HT-29 (cell line): ENCODE measurements around the gene HOXD9. TPM values are rescaled to one million over a fixed set of nuclear protein-coding genes. Genes with fewer than 3 reads are reported as not detected.
A peak's percentile ranks its signal among the peaks of the same experiment; 100 is the strongest.

Experiments used
- DNase-seq: peaks from one replicate; pipeline ENCODE4 v3.0.0-alpha.2; 2015; ENCODE audit warnings: low spot score
- total RNA-seq: library from RNA; depleted of rRNA; stranded (reverse); fragments of >200 nt; shearing (Covaris generic); gene quantifications from 2 replicates; pipeline ENCODE4 v1.2.3, GENCODE V29; 2014

Gene HOXD9
- total RNA-seq, 1 experiment from 2014 or later, result not detected

DNA sequence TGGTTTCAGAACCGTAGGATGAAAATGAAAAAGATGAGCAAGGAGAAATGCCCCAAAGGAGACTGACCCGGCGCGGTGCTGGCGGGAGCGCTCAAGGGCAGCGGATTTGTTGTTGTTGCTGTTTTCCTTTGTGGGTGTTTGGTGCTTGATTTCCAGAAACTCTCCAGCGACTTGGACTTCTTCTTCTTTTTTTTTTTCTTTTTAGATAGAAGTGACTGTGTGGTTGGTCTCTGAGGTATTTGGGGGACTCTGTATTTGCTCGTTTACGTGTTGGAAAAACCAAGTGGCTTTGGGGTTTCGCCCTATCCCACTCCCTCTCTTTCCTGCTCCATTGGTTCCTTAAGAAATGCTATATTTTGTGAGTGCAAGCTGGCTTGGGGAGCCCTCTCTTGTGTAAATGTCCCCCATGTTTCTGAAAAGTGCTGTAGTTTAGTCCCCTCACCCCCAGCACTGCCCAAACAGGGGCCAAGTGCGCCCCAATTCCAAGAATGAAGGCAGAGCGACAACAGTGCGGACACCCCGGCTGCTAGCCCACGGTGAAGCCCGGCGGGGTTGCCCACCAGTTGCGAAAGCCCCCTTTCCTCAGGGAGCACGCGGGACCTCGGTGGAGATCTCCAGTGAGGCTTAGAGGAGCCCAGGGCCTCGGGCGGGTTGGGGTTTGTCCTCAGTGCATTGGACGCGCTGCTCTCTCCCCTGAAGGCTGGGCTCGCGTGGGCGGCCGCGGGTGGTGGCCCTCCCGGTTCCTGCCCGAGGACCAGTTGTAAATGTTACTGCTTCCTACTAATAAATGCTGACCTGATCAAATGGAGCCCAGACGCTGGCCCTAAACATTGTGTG lies 1.8 kb downstream of the HOXD9 start:
- DNase-seq, result no peak

- DNase-seq, result no peak
Measured at GRCh38 chr2:176124947-176125771, 2.6 kb downstream of the HOXD9 start.

- DNase-seq, result no peak
Measured at GRCh38 chr2:176125772-176126054, 3.2 kb downstream of the HOXD9 start.

GRCh38 chr2:176126929-176127773 lies 4.6 kb downstream of the HOXD9 start:
- DNase-seq, result peak; percentile 75

GRCh38 chr2:176127774-176128072 lies 5.2 kb downstream of the HOXD9 start:
- DNase-seq, result no peak

DNA sequence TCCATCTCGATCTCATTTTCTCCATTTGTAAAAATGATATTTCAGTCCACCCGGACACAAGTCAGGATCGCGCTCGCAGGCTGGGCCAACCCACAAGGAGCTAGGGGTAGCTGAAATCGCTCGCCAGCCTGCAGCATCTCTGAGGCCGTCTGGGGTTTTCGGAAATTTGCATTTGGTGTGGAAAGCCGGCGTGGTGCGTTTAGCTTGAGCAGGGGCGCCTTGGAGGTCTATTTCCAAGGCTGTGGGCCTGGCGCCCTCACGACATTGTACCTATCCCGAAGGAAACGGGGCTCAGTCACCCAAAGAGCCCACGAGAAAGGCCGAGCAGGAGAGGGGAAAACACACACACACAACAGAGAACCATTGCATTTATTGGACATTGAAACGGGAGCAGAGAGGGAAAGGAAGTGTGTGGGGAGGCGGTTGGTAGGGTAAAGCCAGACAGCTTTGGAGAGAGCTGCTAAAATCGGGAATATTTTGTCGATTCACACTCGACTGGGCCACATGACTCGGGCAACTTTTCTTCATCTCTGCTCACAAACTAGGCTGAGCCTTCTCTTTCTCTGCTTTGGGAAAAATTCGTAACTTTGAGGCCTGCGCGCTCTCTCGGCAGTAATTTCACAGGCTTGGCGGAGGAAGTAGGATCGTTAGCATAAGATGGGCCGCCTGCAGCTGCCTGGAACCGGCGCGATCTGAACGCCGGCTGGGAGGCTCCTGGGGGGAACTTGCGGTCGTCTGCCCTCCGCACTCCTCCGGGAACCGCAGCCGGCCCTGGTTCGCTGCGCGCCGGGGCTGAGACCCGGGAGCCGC lies 5.9 kb downstream of the HOXD9 start:
- DNase-seq, result no peak

DNA sequence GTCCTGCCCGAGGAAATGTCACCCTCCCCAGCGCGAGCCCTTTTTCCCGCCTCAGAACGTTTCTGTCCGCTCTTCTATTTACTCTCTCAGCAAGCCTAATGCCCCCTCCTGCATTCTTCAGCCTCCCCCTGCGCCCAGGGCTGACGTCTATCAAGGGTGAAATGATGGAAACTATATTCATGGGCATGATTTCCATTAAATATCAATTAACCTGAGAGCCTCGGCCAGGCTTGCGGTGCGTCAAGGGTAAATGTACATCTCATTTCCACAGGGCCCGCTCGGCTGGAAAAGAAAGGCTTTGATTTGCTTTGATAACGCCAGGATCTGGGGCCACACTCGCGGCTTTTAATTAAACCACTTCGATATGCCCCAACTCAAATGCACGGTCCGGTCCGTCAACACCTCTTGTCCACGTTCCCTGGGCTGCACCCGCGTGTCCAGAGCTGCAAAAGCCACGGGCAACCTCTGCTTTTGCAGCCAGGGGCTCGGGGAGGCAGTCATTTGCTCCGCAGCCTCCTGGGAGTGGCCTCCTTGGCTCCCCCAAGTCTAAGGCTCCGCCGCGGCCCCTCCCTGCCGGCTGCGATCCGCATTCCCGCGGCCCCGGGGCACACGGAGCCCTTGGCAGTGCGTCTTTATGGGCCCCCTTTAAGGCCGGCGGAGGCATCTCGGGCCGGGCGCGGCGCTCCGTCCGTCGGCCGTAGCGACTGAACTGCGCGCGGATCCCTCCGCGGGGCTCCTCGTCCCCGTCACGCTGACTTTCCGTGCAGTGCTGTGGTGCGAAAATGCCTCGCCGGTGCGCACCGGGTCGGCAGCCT lies 6.7 kb downstream of the HOXD9 start, which contains the start of gene HOXD8:
TSS of gene HOXD8 (plus strand) at position 724 of the 815 bp plus-strand sequence. CDS start 662 bp downstream, outside the sequence.
- DNase-seq, result no peak

- DNase-seq, result no peak
Measured at GRCh38 chr2:176129813-176130146, 7.3 kb downstream of the HOXD9 start.

GRCh38 chr2:176130147-176130956 lies 7.8 kb downstream of the HOXD9 start:
- DNase-seq, result peak; percentile 19

DNA sequence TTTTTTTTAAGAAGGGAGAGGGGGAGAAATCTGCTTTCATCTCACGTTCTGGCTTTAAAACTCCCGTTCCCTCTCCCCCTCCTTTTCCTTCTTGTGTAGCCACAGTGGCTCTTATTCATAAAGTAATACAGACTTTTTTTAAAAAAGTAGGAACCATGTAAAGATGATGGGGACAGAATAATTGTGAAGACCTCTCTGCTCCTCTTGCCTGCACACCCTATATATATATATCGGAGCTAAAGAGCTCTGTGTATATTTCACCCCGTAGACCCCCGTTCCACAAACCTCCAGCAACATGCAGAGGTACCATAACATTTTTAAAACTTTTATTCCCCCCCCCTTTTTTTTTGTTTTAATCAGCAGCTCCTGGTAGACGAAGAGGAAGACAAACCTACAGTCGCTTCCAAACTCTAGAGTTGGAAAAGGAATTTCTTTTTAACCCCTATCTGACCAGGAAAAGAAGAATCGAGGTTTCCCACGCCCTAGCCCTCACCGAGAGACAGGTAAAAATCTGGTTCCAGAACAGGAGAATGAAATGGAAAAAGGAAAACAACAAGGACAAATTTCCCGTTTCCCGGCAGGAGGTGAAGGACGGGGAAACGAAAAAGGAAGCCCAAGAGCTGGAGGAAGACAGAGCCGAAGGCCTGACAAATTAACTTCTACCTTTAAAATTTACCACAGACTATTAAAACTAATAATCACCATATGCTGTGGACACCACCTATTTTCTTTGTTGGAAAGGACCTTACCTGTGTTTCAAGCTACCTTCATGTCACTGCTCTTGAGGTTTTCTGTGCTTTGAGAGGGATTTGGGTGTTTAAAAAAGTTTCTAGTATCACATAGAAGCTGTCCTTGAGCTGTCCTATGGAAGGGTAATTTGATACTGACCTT lies 8.7 kb downstream of the HOXD9 start:
- DNase-seq, result no peak

GRCh38 chr2:176131848-176132158 lies 9.3 kb downstream of the HOXD9 start:
- DNase-seq, result no peak

DNA sequence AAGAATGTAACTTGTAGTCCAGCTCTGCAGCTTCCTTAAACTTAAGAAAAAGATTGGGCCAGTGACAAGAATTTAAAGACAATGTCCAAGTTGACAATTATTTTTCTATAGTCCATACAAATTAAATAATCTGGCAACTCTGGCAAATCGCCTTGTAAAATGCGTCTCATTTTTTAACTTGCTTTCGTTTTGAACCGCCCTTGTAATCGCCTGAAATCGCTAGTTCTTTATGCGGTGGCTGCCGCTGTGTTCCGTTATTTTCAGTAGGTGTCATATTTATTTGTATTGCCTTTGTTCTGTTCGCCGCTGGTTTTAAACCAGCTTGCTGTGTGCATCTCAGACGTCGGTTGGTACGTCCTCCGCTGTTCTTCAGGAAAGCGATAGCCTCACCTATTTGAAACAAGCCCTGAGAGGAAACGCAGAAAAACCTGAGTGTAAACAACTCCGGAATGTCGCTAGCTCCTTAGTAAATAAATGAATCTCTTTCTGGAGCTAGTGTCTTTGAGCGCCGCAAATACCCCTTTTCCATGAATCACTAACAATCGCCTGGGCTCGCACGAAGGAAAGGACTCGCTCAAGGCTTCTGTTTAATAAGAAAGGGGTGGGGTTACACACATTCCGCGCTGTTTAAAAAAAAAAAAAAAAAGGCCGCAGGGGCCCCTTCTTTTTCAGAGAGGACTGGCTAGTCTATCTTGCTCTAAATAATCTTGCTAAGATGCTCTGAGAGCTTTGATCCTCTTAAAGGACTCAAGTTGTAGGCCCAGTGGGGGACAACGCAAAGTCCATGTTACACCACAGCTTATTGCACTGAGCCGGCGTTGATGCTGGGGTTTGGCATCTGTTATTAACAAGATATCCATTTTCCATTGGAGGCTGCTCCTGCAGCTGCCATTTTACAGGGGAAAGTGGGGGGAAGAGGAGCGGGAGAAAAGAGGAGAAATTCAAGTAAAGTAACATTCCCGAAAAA lies 10.0 kb downstream of the HOXD9 start:
- no peak for DNase-seq

- no peak for DNase-seq
Measured at GRCh38 chr2:176133389-176133788, 10.9 kb downstream of the HOXD9 start.

- DNase-seq, result no peak
Measured at GRCh38 chr2:176134035-176134434, 11.5 kb downstream of the HOXD9 start.

DNA sequence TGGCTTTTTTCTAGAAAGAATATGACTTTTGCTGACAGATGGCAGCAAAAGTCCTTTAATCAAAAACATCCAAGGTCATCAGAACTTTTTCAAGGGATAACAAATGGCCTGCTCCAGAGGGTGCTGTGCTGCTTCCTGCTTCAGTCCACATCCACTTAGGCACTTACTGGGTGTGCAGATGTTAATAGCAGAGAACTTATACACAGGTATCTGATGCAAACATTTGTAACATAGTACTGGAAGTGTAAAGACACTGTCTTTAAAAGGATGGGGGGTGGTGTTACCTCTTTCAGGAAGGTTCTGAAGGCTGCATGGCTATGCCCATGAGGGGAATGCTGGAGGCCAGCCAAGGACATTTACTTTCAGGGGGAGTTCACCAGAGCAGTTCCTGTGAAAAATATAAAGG lies 12.5 kb downstream of the HOXD9 start:
- DNase-seq, result no peak

DNA sequence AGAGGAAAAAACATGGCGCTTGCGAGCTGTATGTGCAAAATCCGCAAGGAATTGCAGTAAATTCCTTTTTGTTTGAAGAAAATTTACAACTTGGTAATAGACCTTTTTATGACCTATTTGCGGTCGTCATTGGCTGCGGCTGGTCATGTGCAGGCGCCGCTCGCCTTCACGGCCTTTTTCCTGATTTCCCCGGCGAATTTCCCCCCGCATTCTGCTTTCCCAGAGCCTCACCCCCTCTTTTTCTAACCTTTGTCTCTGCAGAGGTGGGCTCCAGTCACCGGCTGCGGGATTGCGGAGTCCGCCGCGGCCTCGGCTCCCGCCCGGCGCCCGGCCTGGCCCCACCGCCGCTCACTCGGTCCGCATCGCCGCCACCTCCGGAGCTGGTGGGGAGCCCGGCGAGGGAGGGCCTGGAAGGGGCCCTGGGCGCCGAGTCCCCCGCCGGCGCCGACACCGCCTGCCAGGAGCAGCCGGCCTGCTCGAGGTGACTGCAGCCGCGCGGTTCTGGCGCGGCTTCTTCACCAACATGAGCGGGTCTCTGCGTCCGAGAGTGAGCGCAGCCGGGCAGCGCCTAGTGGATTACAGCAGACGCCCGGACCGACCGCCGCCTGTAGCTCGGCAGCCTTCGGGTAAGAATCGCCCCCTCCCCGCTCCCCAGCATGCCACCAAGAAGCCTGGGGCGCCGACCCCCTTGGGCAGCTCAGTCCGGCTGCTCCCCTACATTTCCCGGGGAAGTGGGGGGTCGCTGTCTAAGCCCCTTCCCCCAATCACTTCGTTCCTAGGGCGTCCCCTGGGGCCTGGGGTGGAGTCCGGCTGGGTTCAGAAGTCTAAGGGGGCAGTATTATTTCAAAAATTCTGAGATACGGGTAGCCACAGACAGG lies 14.1 kb downstream of the HOXD9 start:
- no peak for DNase-seq

DNA sequence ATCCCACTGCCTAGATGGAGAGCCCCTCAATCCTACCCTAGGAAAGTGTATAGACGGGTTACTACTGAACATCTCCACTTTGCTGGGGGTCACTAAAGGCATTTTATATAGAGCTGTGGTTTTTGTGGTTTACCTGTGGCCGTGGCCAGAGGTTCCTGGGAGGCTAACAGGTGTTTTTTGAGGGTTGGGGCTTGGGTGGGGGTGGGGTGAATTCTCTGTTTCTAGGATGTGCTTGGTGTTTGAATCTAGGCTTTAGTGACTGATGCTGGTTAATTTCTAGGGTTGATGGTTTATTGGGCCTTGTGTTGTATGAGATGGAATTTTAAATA lies 14.7 kb downstream of the HOXD9 start:
- DNase-seq, result no peak
